ENCODE results near the gene SRSF1. TPM values are rescaled to one million over a fixed set of nuclear protein-coding genes. Genes with fewer than 3 reads are reported as not detected.

The SRSF1 gene
- polyA plus RNA-seq, 2 of the 4 experiments (the other 2 are of a cell fraction) = 364 to 490 TPM

DNA sequence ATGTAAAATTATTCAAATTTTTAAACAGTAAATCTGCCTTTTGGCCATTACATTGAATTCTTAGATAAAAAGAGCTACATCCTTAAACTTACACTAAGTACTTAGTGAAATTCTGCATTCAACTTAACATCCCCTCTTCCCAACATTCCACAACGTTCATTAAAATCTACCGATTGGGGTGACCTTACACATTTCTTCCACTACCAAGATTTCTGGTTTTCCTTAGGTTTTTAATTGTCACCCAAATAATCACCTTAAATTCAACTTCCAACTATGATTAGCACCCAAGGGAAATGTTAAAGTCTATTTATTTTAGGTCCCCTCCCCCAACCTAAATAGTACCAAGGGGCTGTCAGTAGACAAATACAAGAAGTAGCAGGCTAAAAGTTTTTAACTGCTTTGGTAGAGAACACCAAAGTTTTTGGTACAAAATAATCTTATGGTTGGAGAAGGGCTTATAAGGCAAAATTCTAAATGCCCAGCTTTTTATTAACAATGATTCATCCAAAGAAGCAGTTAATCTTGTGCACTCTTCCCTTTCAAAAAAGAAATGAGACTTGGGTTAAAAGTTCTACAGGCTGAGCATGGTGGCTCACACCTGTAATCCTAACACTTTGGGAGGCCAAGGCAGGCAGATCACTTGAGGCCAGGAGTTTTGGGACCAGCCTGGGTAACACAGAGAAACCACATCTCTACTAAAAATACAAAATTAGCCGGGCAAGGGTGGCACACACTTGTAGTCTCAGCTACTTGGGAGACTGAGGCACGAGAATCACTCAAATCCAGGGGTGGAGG lies 4.7 kb downstream of the SRSF1 start:
- H3K4me1 ChIP-seq = peaks cover 63% of the 10 kb centered on the region
- 76% methylated on average over 4 of the region's 4 CpGs for WGBS (ENCODE audit: missing lambda C conversion rate)
- FAIRE-seq = no peak
- H3K4me2 ChIP-seq = peak overlapping the region; percentile 89
- peak overlapping the region in 1 of 2 experiments; percentile 6; a peak in 1 of 6 replicates for H3K27ac ChIP-seq
- TF ChIP-seq HOXA7 (CRISPR knock-in tag; IDR thresholded peaks at IDR 0.05) = peak; percentile 91
- no peak for TF ChIP-seq MAZ (IDR thresholded peaks at IDR 0.05; ENCODE audit: borderline replicate concordance, low read depth, low read length)
- no peak for TF ChIP-seq PHF8 (IDR thresholded peaks at IDR 0.05; ENCODE audit: borderline replicate concordance, low read depth)
- TF ChIP-seq NR3C1 (IDR thresholded peaks at IDR 0.05) = no peak
- TF ChIP-seq, protein P1, sequence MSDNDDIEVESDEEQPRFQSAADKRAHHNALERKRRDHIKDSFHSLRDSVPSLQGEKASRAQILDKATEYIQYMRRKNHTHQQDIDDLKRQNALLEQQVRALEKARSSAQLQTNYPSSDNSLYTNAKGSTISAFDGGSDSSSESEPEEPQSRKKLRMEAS (IDR thresholded peaks at IDR 0.05) = no peak
- TF ChIP-seq, protein P2, sequence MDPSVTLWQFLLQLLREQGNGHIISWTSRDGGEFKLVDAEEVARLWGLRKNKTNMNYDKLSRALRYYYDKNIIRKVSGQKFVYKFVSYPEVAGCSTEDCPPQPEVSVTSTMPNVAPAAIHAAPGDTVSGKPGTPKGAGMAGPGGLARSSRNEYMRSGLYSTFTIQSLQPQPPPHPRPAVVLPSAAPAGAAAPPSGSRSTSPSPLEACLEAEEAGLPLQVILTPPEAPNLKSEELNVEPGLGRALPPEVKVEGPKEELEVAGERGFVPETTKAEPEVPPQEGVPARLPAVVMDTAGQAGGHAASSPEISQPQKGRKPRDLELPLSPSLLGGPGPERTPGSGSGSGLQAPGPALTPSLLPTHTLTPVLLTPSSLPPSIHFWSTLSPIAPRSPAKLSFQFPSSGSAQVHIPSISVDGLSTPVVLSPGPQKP (IDR thresholded peaks at IDR 0.05; ENCODE audit: low read depth, low read length) = no peak
- TF ChIP-seq ZNF302 (CRISPR knock-in tag; IDR thresholded peaks at IDR 0.05) = no peak
- TF ChIP-seq, protein P3, sequence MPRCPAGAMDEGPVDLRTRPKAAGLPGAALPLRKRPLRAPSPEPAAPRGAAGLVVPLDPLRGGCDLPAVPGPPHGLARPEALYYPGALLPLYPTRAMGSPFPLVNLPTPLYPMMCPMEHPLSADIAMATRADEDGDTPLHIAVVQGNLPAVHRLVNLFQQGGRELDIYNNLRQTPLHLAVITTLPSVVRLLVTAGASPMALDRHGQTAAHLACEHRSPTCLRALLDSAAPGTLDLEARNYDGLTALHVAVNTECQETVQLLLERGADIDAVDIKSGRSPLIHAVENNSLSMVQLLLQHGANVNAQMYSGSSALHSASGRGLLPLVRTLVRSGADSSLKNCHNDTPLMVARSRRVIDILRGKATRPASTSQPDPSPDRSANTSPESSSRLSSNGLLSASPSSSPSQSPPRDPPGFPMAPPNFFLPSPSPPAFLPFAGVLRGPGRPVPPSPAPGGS (IDR thresholded peaks at IDR 0.05) = no peak
- TF ChIP-seq ESRRA (IDR thresholded peaks at IDR 0.05; ENCODE audit: borderline replicate concordance, low read length) = no peak
- TF ChIP-seq SMC3 (IDR thresholded peaks at IDR 0.05) = no peak
- TF ChIP-seq TP53 (CRISPR knock-in tag; IDR thresholded peaks at IDR 0.05) = 0 out of 2 replicates have a peak, but pooled peaks have one; percentile 7
- TF ChIP-seq, protein P4, sequence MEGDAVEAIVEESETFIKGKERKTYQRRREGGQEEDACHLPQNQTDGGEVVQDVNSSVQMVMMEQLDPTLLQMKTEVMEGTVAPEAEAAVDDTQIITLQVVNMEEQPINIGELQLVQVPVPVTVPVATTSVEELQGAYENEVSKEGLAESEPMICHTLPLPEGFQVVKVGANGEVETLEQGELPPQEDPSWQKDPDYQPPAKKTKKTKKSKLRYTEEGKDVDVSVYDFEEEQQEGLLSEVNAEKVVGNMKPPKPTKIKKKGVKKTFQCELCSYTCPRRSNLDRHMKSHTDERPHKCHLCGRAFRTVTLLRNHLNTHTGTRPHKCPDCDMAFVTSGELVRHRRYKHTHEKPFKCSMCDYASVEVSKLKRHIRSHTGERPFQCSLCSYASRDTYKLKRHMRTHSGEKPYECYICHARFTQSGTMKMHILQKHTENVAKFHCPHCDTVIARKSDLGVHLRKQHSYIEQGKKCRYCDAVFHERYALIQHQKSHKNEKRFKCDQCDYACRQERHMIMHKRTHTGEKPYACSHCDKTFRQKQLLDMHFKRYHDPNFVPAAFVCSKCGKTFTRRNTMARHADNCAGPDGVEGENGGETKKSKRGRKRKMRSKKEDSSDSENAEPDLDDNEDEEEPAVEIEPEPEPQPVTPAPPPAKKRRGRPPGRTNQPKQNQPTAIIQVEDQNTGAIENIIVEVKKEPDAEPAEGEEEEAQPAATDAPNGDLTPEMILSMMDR (IDR thresholded peaks at IDR 0.05) = no peak
- TF ChIP-seq FOSL2 (IDR thresholded peaks at IDR 0.05) = no peak
- TF ChIP-seq FOSL2 (CRISPR knock-in tag; IDR thresholded peaks at IDR 0.05) = 0 out of 2 replicates have a peak, but pooled peaks have one; percentile 4
- TF ChIP-seq, protein P5, sequence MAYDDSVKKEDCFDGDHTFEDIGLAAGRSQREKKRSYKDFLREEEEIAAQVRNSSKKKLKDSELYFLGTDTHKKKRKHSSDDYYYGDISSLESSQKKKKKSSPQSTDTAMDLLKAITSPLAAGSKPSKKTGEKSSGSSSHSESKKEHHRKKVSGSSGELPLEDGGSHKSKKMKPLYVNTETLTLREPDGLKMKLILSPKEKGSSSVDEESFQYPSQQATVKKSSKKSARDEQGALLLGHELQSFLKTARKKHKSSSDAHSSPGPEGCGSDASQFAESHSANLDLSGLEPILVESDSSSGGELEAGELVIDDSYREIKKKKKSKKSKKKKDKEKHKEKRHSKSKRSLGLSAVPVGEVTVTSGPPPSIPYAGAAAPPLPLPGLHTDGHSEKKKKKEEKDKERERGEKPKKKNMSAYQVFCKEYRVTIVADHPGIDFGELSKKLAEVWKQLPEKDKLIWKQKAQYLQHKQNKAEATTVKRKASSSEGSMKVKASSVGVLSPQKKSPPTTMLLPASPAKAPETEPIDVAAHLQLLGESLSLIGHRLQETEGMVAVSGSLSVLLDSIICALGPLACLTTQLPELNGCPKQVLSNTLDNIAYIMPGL (CRISPR knock-in tag; IDR thresholded peaks at IDR 0.05; ENCODE audit: borderline replicate concordance) = peak; percentile 16; the same call in 1 of the 2 replicates
- TF ChIP-seq RCOR1 (IDR thresholded peaks at IDR 0.05; ENCODE audit: low read depth, low read length) = no peak
- TF ChIP-seq, protein P6, sequence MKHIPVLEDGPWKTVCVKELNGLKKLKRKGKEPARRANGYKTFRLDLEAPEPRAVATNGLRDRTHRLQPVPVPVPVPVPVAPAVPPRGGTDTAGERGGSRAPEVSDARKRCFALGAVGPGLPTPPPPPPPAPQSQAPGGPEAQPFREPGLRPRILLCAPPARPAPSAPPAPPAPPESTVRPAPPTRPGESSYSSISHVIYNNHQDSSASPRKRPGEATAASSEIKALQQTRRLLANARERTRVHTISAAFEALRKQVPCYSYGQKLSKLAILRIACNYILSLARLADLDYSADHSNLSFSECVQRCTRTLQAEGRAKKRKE (CRISPR knock-in tag; IDR thresholded peaks at IDR 0.05; ENCODE audit: low read depth) = no peak
- TF ChIP-seq RARB (CRISPR knock-in tag; IDR thresholded peaks at IDR 0.05) = 0 out of 2 replicates have a peak, but pooled peaks have one; percentile 19
- TF ChIP-seq NFE2L2 (conservative IDR thresholded peaks at IDR 0.05; ENCODE audit: low read length) = no peak
- no peak for TF ChIP-seq RFX5 (IDR thresholded peaks at IDR 0.05)
- TF ChIP-seq MAFK (IDR thresholded peaks at IDR 0.05; ENCODE audit: partially characterized antibody) = no peak
- no peak for TF ChIP-seq CHD4 (IDR thresholded peaks at IDR 0.05; ENCODE audit: borderline replicate concordance)
- TF ChIP-seq NPAS2 (CRISPR knock-in tag; IDR thresholded peaks at IDR 0.05; ENCODE audit: borderline replicate concordance) = no peak
- TF ChIP-seq ZSCAN20 (CRISPR knock-in tag; IDR thresholded peaks at IDR 0.05) = no peak
- TF ChIP-seq FOSB (CRISPR knock-in tag; IDR thresholded peaks at IDR 0.05) = peak; percentile 19; the same call in 1 of the 2 replicates
- no peak for TF ChIP-seq RNF2 (IDR thresholded peaks at IDR 0.05; ENCODE audit: borderline replicate concordance, low read depth)
- TF ChIP-seq TFCP2L1 (CRISPR knock-in tag; IDR thresholded peaks at IDR 0.05) = peak; percentile 68
- no peak for TF ChIP-seq ZC3H11A (IDR thresholded peaks at IDR 0.05)
- TF ChIP-seq, protein P7, sequence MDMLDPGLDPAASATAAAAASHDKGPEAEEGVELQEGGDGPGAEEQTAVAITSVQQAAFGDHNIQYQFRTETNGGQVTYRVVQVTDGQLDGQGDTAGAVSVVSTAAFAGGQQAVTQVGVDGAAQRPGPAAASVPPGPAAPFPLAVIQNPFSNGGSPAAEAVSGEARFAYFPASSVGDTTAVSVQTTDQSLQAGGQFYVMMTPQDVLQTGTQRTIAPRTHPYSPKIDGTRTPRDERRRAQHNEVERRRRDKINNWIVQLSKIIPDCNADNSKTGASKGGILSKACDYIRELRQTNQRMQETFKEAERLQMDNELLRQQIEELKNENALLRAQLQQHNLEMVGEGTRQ (IDR thresholded peaks at IDR 0.05) = no peak
- TF ChIP-seq HOXB13 (CRISPR knock-in tag; IDR thresholded peaks at IDR 0.05; ENCODE audit: low read depth) = no peak
- DNase-seq (ENCODE audit: low read depth in 1 of 2, low spot score in 1 of 2) = no peak
- H3K4me3 ChIP-seq = no peak overlapping the region
- H3K9me3 ChIP-seq = no peaks in the 10 kb centered on the region
- POLR2A ChIA-PET = interaction anchor here (0.7 to 1.8 kb wide), 3 partner anchors 55 to 153 kb away, joined by 3 to 8 read pairs (median 3); partner anchors contain the start of gene MRPS23
- ATAC-seq = no peak
- CTCF ChIA-PET = interaction anchor here (0.5 to 26.3 kb wide), 9 partner anchors 8 to 1027 kb away, joined by 3 to 1377 read pairs (median 7); partner anchors contain the start of genes CUEDC1 and MRPS23
